AG04450 (cell line): ENCODE data around the gene FAM229A. TPM values are rescaled to one million over a fixed set of nuclear protein-coding genes. Genes with fewer than 3 reads are reported as not detected.

ENCODE experiments used
- CTCF ChIA-PET: fragments of 300-600, 350-600 bp; formaldehyde crosslinking; extraction: SDS; loops from one replicate; lab custom pipeline; 2022; ENCODE audit warnings: antibody characterized with exemption, inconsistent platforms; lab: Charles Lee
- POLR2A ChIA-PET: fragments of 350-600 bp; formaldehyde crosslinking; extraction: SDS; loops from one replicate; lab custom pipeline; 2021; ENCODE audit warnings: antibody characterized with exemption, inconsistent platforms; lab: Yijun Ruan, JAX
- DNase-seq: peaks from one replicate; pipeline ENCODE4 v3.0.0-alpha.2; 2011; ENCODE audit warnings: low read depth, low spot score
- H3K27ac ChIP-seq: one replicate; pipeline ENCODE4 v1.5.1; 2012; ENCODE audit warnings: low read depth, low read length, control low read depth
- H3K27me3 ChIP-seq: one replicate; pipeline ENCODE4 v1.6.0; 2012; ENCODE audit warnings: low read length; ENCODE audit not compliant: control insufficient read depth, insufficient read depth
- H3K4me3 ChIP-seq: 2 replicates; pipeline ENCODE4 v1.5.1; 2011; ENCODE audit warnings: mild to moderate bottlenecking, low read depth, low read length, control low read depth
- H3K9me3 ChIP-seq: 2 replicates; pipeline ENCODE4 v1.5.1; 2012; ENCODE audit warnings: low read length; ENCODE audit not compliant: control insufficient read depth, insufficient read depth
- CTCF ChIP-seq: IDR thresholded peaks from 2 replicates; pipeline ENCODE4 v1.5.1; 2011; ENCODE audit warnings: low read depth, low read length, control low read depth, inconsistent platforms
- polyA plus RNA-seq: library from polyadenylated mRNA; depleted of rRNA; stranded (reverse); fragments of >200 nt; gene quantifications from 2 replicates; pipeline ENCODE4 v1.2.3, GENCODE V29; 2011

Gene FAM229A
- polyA plus RNA-seq, 1 experiment = 1.4 TPM

- DNase-seq = peak; percentile 66
- H3K27ac ChIP-seq = peak overlapping the region; percentile 87
- no peak for TF ChIP-seq CTCF
- peaks cover 5% of the 10 kb centered on the region; the same call in 1 of the 2 replicates for H3K9me3 ChIP-seq
- H3K4me3 ChIP-seq = no peak overlapping the region
- H3K27me3 ChIP-seq = no peaks in the 10 kb centered on the region
- CTCF ChIA-PET = interaction anchor here (1.0 to 1.2 kb wide), 2 partner anchors 19 to 139 kb away, joined by 3 to 4 read pairs; no protein-coding TSS in a partner anchor
- POLR2A ChIA-PET = interaction anchor here (0.6 to 4.4 kb wide), 2 partner anchors 18 to 148 kb away, joined by 3 to 83 read pairs; partner anchors contain the start of genes IQCC and MARCKSL1
These were observed 8.3 kb downstream of the FAM229A start for GRCh38 chr1:32353886-32354570.

- peak overlapping the region; percentile 87 for H3K27ac ChIP-seq
- H3K4me3 ChIP-seq = 0 out of 2 replicates have a peak overlapping the region, but pooled peaks have one; percentile 25
- H3K27me3 ChIP-seq = no peaks in the 10 kb centered on the region
- DNase-seq = no peak
- POLR2A ChIA-PET = interaction anchor here (0.6 to 4.4 kb wide), 2 partner anchors 17 to 148 kb away, joined by 3 to 83 read pairs; partner anchors contain the start of genes IQCC and MARCKSL1
- no peak for TF ChIP-seq CTCF
- CTCF ChIA-PET = interaction anchor here (1.0 to 1.2 kb wide), 2 partner anchors 19 to 138 kb away, joined by 3 to 4 read pairs; no protein-coding TSS in a partner anchor
- H3K9me3 ChIP-seq = peaks cover 5% of the 10 kb centered on the region; the same call in 1 of the 2 replicates
These were observed 8.9 kb downstream of the FAM229A start for GRCh38 chr1:32353431-32353830.

- DNase-seq = no peak
- no peak overlapping the region for H3K4me3 ChIP-seq
These were observed 9.4 kb downstream of the FAM229A start for GRCh38 chr1:32352831-32353383.

GRCh38 chr1:32352239-32352745 is 10.0 kb downstream of the FAM229A start:
- H3K27ac ChIP-seq = peak overlapping the region; percentile 52

More at GRCh38 chr1:32352831-32353383, 9.4 kb downstream of the FAM229A start:
- TF ChIP-seq CTCF = no peak
- CTCF ChIA-PET = interaction anchor here (1.0 to 1.6 kb wide), 2 partner anchors 20 to 48 kb away, joined by 3 to 4 read pairs; no protein-coding TSS in a partner anchor
- Histone ChIP-seq H3K9me3 (peaks cover 5% of the 10 kb centered on the region; the same call in 1 of the 2 replicates), H3K27ac (peak overlapping the region; percentile 87), H3K27me3 (no peaks in the 10 kb centered on the region)
- POLR2A ChIA-PET = interaction anchor here (0.6 to 4.4 kb wide), 2 partner anchors 17 to 42 kb away, joined by 3 to 83 read pairs; partner anchors contain the start of genes BSDC1 and MARCKSL1

More at GRCh38 chr1:32352239-32352745, 10.0 kb downstream of the FAM229A start:
- peaks cover 5% of the 10 kb centered on the region; the same call in 1 of the 2 replicates for H3K9me3 ChIP-seq
- ChIA-PET POLR2A (interaction anchor here (0.6 to 4.4 kb wide), 4 partner anchors 16 to 131 kb away, joined by 3 to 83 read pairs (median 4); partner anchors contain the start of genes BSDC1 and MARCKSL1), CTCF (interaction anchor here (1.6 kb wide), 1 partner anchor 49 kb away, joined by 4 read pairs; no protein-coding TSS in a partner anchor)
- H3K4me3 ChIP-seq = peak overlapping the region; percentile 71
- DNase-seq = no peak
- TF ChIP-seq CTCF = no peak
- no peaks in the 10 kb centered on the region for H3K27me3 ChIP-seq
